Adrenal gland (tissue), 12 donors: ENCODE results near the gene GJB2. TPM values are rescaled to one million over a fixed set of nuclear protein-coding genes. Genes with fewer than 3 reads are reported as not detected.

ENCODE experiments used
- DNase-seq, 7 donors: peaks; one replicate each; pipeline ENCODE4 v3.0.0-alpha.2; 2019 to 2020
- H3K27ac ChIP-seq, 5 donors: fragments of 200-600 bp; sonication (generic) in 4 of 5; 1 replicate in 3 of 5; 2 replicates in 2 of 5; pipeline versions ENCODE4 v1.5.1 to v1.8.0; 2016 to 2020; ENCODE audit warnings: mild to moderate bottlenecking in 1 of 5
- H3K27me3 ChIP-seq: fragments of 200-600 bp; 2 replicates; pipeline ENCODE4 v1.8.0; 2021
- H3K36me3 ChIP-seq, 2 donors: fragments of 200-600 bp; replicated peaks in 1 of 2; 1 replicate in 1 of 2; 2 replicates in 1 of 2; pipeline versions ENCODE4 v1.5.1 to v1.8.0; 2018 to 2022
- H3K4me1 ChIP-seq, 2 donors: fragments of 200-600 bp; replicated peaks in 1 of 2; 1 replicate in 1 of 2; 2 replicates in 1 of 2; pipeline versions ENCODE4 v1.5.1 to v1.8.0; 2018 to 2021
- H3K4me3 ChIP-seq, 4 donors: fragments of 200-600 bp; sonication (generic) in 3 of 4; one replicate each; pipeline ENCODE4 v1.5.1; 2016 to 2018
- H3K9me3 ChIP-seq, 3 donors: fragments of 200-600 bp; sonication (generic) in 1 of 3; replicated peaks in 1 of 3; 1 replicate in 2 of 3; 2 replicates in 1 of 3; pipeline versions ENCODE4 v1.5.1 to v1.8.0; 2016 to 2021
- CTCF ChIP-seq, 6 experiments: fragments of 450-650 bp in 4 of 6; fragments of 200-600 bp in 2 of 6; sonication (generic) in 1 of 6; IDR thresholded peaks; 1 replicate in 5 of 6; 2 replicates in 1 of 6; pipeline versions ENCODE4 v1.5.1 to v1.8.0; 2016 to 2021; ENCODE audit warnings: antibody characterized with exemption in 6 of 6, mild to moderate bottlenecking in 2 of 6, moderate library complexity in 1 of 6
- POLR2A ChIP-seq, 2 donors: fragments of 450-650 bp; IDR thresholded peaks; one replicate each; pipeline ENCODE4 v1.6.1; 2017; ENCODE audit warnings: antibody characterized with exemption in 2 of 2, mild to moderate bottlenecking in 2 of 2, moderate library complexity in 1 of 2
- WGBS, 4 donors: extraction: QIAGEN DNeasy Blood & Tissue Kit in 2 of 4; methylation state at CpG; one replicate each; pipeline versions ENCODE4 v1.1.5 to v1.1.7; 2013 to 2017; 5-methylcytosine and 5-hydroxymethylcytosine counted together
- intact Hi-C, 2 donors: fragments of 100-400 bp; cut with DNase I; formaldehyde crosslinking; loops; one replicate each; pipeline versions ENCODE4 v1.14.1 to v1.15.0; 2022 to 2023
- polyA plus RNA-seq, 3 donors: library from polyadenylated mRNA; stranded (reverse); fragments of 200-250 nt in 2 of 3; fragments of 350-450 nt in 1 of 3; fragmentation: Illumina TruSeq in 1 of 3; extraction: RNeasy Lipid Tissue Mini Kit (QIAGEN cat#74804) in 1 of 3; gene quantifications; one replicate each; pipeline ENCODE4 v1.2.3, GENCODE V29; 2013 to 2014
- total RNA-seq, 9 donors: library from RNA; depleted of rRNA in 4 of 9; stranded (reverse); fragments of >200 nt in 4 of 9; fragments of 120-200 nt in 1 of 9; fragmentation: NEBNext Ultra II Directional in 1 of 9; extraction: Animal tissue kit (Norgen Biotek cat#: 25700) in 1 of 9; gene quantifications; one replicate each; pipeline versions ENCODE4 v1.1.0 to v1.2.4, GENCODE V29; 2013 to 2023
- donor health status: healthy with polysubstance abuse.
- donor health status: Bipolar disorder and iron deficiency.
- donor health status: DM: yes; HTN: yes; CAD: no.
- donor health status: DM: no; HTN: no; CAD: no.
- donor health status: DM: no; HTN: no; CAD: no.
- donor health status: DM: yes; HTN: yes; CAD: no.

The GJB2 gene
- total and polyA plus RNA-seq, 12 donors: 0.24 to 0.88 (median 0.28) TPM; not detected in 2

DNA sequence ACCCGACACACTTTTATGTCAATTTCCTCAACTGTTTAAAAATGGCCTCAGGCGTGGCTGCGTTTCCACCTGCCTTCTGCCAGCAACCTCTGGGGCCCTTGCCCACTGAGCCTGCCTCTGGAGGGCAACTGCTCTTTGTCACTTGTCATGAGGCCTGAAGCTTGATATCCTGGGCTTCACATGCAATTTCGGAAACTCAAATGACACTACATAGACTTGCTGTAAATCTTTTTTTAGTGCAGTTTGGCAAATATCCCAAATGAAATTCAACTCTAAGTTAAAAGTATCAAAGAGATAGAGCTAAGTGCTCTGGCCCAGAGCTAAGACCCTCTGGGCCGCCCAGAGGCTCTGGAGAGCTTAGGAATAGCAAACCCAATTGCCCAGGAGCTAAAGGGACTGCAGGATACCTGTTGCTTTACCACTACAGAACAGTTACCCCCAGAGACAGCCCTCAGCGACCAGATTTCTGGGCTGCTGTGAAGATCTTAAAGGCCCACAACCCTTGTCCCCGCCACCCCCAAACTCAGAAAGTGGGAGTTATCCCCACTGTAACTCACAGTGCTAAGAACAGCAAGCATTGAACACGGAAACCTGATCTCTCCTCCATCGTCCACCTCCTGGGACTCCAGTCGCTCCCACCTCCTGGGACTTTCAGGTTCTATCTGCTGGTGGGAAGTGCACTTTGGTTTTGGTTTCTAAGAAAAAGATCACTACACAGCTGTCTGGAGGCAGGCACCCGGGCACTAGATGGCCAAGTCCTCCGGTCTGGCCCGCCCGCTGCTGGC lies 51.3 kb downstream of the GJB2 start:
- Histone ChIP-seq H3K27me3 (peaks cover 74% of the 10 kb centered on the region), H3K4me1 (no peaks in the 10 kb centered on the region), H3K36me3 (no peaks in the 10 kb centered on the region), H3K27ac (no peak overlapping the region), H3K9me3 (no peaks in the 10 kb centered on the region), H3K4me3 (no peak overlapping the region)
- WGBS, 4 donors: 53 to 70% (median 64%) methylated on average over 12 to 14 of the region's 14 CpGs
- DNase-seq: no peak
- intact Hi-C loops: no loop called here
- no peak for TF ChIP-seq CTCF (IDR thresholded peaks at IDR 0.05)
- TF ChIP-seq POLR2A (IDR thresholded peaks at IDR 0.05): no peak

- TF ChIP-seq CTCF (IDR thresholded peaks at IDR 0.05) (no peak), POLR2A (IDR thresholded peaks at IDR 0.05) (no peak)
- no peak for DNase-seq
- intact Hi-C loops: no loop called here
- peaks cover 84% of the 10 kb centered on the region for H3K27me3 ChIP-seq
- H3K4me1 ChIP-seq: no peaks in the 10 kb centered on the region
- no peak overlapping the region for H3K27ac ChIP-seq
- 69 to 81% (median 76%) methylated on average over 4 of the region's 4 CpGs for WGBS, 4 donors
- H3K4me3 ChIP-seq: no peak overlapping the region
- no peaks in the 10 kb centered on the region for H3K9me3 ChIP-seq
- H3K36me3 ChIP-seq: no peaks in the 10 kb centered on the region
Observed at GRCh38 chr13:20140487-20140886, 52.3 kb downstream of the GJB2 start.

DNA sequence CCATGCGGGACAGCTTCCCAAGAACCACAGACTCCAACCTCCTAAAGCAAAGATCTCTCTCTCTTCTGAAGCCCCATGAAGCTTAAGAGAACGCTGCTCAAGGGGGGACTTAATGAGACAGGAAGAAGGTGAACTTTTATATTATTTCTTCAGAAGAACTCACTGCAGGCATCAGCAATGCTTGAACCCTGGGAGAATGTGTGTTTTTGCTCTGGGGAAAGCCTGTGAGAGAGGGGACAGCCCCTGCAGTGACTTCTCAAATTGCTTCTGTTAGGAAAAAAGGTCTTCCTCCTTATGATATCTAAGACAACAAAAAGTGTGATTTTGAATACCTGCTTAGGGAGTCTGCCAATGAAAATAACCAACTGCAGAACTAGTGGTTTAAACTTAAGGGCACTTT lies 54.9 kb downstream of the GJB2 start:
- Histone ChIP-seq H3K27me3 (peaks cover 77% of the 10 kb centered on the region), H3K9me3 (no peaks in the 10 kb centered on the region), H3K4me3 (no peak overlapping the region), H3K4me1 (no peaks in the 10 kb centered on the region), H3K27ac (no peak overlapping the region), H3K36me3 (no peaks in the 10 kb centered on the region)
- TF ChIP-seq POLR2A (IDR thresholded peaks at IDR 0.05) (no peak), CTCF (IDR thresholded peaks at IDR 0.05) (no peak)
- 64 to 75% (median 69%) methylated on average over 2 of the region's 2 CpGs for WGBS, 4 donors
- no peak for DNase-seq
- intact Hi-C loops: no loop called here

Other genes starting within 250 kb of the GJB2 start
- gene ZMYM2, start 234.2 kb downstream of the GJB2 start, total RNA-seq: 100 to 1,000 TPM in 1 of 9 donors, 10 to 100 TPM in 8; 40.7 to 125 (median 75.7) TPM
- gene ZMYM2, start 234.2 kb downstream of the GJB2 start, polyA plus RNA-seq: 10 to 100 TPM; 28.0 to 58.5 (median 30.2) TPM
- gene GJA3, start 31.9 kb downstream of the GJB2 start, total RNA-seq: not detected
- gene GJA3, start 31.9 kb downstream of the GJB2 start, polyA plus RNA-seq: under 1 TPM in 1 of 3 donors, not detected in 2; under 0.01 TPM
- gene GJB6, start 39.4 kb upstream of the GJB2 start, total RNA-seq: 1 to 10 TPM in 1 of 9 donors, not detected in 8; 2.3 TPM
- gene GJB6, start 39.4 kb upstream of the GJB2 start, polyA plus RNA-seq: under 1 TPM in 2 of 3 donors, not detected in 1; 0.16 to 0.17 TPM